NCI-H2196 treated with DMSO at 0.1 percent for 48 hours (cell line): ENCODE results near the gene EML6.
A peak's percentile ranks its signal among the peaks of the same experiment; 100 is the strongest.
"Not testable (repeated sequence)": the region's sequence is repeated elsewhere in the genome, so short reads cannot be mapped to it uniquely, and the experiment has no call there.

Source experiments
- DNase-seq: peaks from one replicate; lab custom pipeline; 2025; ENCODE audit not compliant: unreplicated experiment; lab: John Stamatoyannopoulos, UW

EML6 gene

DNA sequence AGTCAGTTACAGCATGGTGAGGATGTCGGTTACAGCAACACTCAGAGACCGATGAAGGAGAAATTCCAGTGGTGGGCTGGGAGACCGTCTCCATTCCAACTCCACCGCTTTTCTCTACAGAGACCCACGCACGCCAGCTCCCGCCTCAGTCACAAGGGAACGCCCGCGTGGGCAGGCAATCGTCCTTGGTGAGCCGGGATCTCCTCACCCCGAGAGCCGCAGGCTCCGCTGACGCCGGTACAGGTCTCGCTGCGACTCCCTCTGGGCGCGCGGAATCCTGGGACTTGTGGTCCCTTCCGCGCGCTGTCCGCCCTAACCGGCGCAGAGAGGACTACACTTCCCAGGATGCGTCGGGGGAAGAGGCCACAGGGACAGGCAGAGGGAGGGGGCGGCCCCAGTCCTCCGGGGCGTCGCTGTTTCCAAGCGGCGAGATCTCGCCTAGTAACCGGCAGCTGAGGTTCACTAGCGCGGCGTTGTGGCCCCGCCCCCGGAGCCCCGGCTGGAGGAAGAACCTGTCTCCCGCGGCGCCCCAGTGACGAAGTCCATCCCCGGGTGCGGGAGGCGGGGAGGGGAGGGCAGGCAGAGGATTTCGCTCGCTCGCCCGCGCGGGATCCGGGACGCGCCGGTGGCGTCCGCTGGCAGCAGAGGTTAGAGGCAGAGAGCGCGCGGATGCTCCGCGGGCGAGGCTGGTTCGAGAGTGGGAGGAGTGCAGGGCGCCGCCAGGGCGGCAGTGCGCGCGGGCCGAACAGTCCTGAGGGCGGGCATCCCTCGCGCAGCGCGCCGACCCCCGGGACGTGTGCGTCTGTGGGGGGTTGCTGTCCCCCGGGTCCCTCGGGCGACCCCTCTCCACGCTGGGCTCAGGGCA is at the start of gene EML6:
TSS of gene EML6 (plus strand) at position 532 of the 865 bp plus-strand sequence. CDS start 1,400 bp downstream, outside the sequence.
- DNase-seq = peak; percentile 84

- DNase-seq = no peak
These were observed 48.2 kb upstream of the EML6 start for GRCh38 chr2:54675281-54675680.

- no peak for DNase-seq
These were observed 47.7 kb upstream of the EML6 start for GRCh38 chr2:54675738-54676137.

DNA sequence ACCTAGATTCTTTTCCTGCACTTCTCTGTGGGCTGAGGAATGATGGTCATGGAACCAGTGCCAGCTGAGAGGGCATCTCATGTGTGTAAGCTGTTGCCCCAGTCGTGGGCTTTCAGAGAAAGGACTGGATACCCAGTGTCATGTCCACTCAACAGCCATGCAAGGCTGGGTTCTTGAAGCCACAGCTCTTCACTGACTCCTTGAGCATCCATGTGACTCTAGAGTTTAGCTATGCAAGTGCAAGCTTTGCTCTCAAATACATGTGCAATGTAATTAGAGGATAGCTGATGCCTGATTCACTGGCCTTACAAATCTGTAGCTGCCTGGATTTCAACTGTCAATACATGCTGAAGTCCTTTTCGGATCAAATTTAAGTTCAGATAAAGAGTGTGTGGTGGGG is 46.8 kb upstream of the EML6 start:
- DNase-seq = no peak

DNA sequence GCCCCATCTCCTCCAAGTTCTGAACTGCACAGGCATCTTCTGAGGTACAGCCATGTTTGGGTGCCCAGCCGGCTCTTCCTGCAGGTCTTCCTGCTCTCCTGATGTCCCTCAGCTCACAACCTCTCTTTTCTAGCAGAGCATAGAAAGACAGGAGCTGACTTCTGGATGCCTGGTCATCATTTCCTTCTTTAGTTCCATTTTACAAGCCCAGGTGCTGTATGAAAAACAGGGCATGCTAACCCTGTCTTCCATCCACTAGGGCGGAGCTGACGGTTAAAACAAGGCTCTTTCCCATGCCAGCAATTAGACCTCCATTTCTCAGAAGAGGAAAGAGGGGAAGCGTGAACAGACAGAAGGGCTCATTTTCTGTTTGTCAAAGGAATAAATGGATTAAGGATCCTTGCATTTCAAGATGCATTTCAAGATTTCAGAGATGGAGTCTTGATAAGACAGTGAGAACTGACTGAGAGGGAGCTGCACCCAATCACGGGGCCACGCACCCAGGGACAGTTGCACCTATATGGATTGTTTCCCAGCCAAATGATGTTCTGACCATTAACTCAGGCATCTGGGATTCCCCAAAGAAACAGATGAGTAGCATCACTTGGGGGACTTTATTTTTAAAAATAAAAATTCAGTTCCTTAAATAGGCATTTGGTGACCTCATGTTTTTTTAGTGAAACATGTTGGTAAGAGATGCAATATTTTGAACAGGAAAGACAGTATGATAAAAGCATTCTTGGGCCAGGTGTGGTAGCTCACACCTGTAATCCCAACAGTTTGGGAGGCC is 45.8 kb upstream of the EML6 start:
- DNase-seq = no peak

DNA sequence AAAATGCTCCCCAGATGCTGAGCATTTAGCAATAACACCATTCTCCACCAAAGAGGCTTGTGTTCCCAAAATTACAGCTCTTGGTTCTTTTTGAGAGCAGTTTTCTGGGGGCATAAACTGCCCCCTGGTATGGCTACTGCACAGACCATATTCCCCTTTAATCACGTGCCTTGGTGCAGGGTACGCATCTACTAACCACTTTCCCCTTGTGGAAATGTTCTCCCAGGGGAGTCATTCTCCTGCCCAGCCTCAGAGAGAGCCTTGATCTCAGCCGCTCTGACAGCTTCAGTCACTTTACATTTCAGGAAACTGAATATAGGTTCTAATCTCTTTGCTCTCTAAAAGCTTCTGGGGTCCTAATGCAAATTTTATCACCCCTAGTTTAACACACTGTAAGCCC is 44.7 kb upstream of the EML6 start:
- DNase-seq = no peak

DNA sequence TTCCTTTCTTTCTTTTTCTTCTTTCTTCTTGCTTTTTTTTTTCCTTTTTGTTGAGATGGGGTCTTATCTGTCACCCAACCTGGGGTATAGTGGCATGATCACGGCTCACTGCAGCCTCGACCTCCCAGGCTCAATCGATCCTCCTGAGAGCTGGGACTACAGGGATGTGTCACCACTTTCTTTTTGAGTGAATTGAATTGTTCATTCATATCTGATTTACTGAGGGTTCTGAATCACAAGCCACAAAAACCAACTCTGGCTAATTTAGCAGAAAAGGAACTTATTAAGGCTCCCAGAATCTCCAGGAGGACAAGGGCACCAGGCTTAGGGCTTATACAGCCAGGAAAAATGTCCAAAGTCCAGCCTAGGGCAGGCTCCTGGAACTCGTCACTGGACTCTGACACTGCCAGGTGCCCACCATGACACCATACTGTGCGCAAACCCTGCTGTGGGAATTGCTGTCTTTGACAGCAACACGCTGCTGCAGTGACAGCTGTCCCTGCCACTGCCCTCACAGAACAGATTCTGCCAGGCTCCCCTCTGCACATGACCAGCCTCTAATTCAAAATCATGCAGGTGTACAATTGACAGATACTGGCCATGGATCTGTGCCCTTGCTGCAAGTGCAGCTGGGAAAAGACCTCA is 42.9 kb upstream of the EML6 start:
- DNase-seq = no peak

- DNase-seq = no peak
These were observed 42.0 kb upstream of the EML6 start for GRCh38 chr2:54681416-54681815.

GRCh38 chr2:54683596-54683995 is 39.9 kb upstream of the EML6 start:
- no peak for DNase-seq

DNA sequence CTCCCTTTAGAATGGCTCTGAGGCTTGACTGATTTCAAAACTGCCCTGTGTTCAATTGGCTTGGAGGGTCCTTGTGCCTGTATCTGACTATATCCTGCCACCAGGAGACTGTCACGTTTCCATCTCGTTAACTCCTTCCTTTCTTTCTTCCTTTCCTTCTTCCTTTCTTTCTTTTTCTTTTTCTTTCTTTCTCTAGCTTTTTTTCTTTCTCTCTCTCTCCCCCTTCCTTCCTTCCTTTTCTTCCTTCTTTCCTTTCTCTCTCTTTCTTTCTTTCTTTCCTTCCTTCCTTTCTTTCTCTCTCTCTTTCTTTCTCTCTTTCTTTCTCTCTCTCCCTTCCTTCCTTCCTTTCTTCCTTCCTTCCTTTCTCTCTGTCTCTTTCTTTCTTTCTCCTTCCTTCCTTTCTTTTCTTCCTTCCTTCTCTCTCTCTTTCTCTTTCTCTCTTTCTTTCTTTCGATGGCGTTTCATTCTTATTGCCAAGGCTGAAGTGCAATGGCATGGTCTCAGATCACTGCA is 38.1 kb upstream of the EML6 start:
- no peak for DNase-seq

- no peak for DNase-seq
These were observed 35.8 kb upstream of the EML6 start for GRCh38 chr2:54687595-54688152.

- DNase-seq = no peak
These were observed 31.9 kb upstream of the EML6 start for GRCh38 chr2:54691445-54692135.

DNA sequence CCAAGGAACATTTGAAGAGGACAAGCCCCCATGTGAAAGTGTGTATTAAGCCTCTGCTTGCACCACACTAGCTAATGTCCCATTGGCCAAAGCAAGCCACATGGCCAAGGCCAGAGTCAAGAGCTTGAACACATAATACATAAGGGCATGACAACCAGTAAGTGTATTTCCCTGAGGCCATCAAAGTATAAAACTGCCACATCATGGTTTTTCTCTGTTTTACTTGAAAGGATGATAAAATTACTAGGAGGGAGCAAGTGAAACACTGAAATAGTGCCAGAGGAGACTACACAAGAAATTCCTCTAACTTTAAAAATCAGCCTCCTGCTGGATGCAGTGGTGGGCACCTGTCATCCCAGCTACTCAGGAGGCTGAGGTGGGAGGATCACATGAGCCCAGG is 30.9 kb upstream of the EML6 start:
- DNase-seq = no peak

GRCh38 chr2:54695378-54695777 is 28.1 kb upstream of the EML6 start:
- no peak for DNase-seq

GRCh38 chr2:54697934-54698333 is 25.5 kb upstream of the EML6 start:
- no peak for DNase-seq

GRCh38 chr2:54698926-54699325 is 24.5 kb upstream of the EML6 start:
- not testable (repeated sequence) for DNase-seq

DNA sequence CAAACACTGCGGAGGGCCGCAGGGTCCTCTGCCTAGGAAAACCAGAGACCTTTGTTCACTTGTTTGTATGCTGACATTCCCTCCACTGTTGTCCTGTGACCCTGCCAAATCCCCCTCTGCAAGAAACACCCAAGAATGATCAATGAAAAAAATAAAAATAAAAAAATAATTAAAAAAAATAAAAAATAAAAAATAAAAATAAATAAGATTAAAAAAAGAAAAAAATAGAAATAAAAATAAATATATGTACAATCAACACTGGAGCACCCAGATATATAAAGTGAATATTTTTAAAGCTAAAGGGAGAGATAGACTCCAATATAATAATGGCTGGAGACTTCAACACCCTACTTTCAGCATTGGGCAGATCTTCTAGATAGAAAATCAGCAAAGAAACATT is 23.8 kb upstream of the EML6 start:
- DNase-seq = no peak

- DNase-seq = no peak
These were observed 22.4 kb upstream of the EML6 start for GRCh38 chr2:54701029-54701428.

DNA sequence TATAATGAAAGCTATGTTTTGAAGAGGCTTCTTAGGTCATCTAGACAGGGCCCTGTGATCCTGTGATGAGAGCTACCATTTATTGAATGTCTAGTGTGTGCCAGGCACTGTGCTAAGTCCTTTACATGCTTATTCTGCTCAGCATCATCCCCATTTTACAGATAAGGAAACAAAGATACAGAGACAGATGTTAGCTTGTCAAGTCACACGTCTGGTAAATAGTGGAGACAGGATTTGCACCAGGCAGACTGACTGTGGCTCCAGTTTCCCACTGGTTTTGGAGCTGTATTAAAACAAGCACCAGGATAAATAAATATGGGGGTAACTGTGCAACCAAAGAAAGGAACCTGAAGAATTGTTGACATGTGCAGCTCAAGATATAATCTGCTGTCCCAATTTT is 19.2 kb upstream of the EML6 start:
- no peak for DNase-seq
